Nephron (organoid): ENCODE measurements around the gene ZNF70.

Experiments
- H3K27ac Mint-ChIP-seq, 3 experiments: 2 replicates each; pipeline ENCODE4 v1.8.0; 2020; ENCODE audit warnings: mixed read lengths in 3 of 3, mild to moderate bottlenecking in 2 of 3, moderate library complexity in 1 of 3
- H3K27me3 Mint-ChIP-seq: 2 replicates; pipeline ENCODE4 v1.8.0; 2021; ENCODE audit warnings: low read depth, mild to moderate bottlenecking, moderate library complexity, mixed read lengths
- H3K36me3 Mint-ChIP-seq: 2 replicates; pipeline ENCODE4 v1.8.0; 2020; ENCODE audit warnings: low read depth, mixed read lengths
- H3K4me1 Mint-ChIP-seq: 2 replicates; pipeline ENCODE4 v1.8.0; 2020; ENCODE audit warnings: mixed read lengths
- H3K4me3 Mint-ChIP-seq, 3 experiments: 2 replicates each; pipeline ENCODE4 v1.8.0; 2020; ENCODE audit warnings: mild to moderate bottlenecking in 3 of 3, mixed read lengths in 3 of 3, moderate library complexity in 2 of 3
- H3K9me3 Mint-ChIP-seq: 2 replicates; pipeline ENCODE4 v1.8.0; 2020; ENCODE audit warnings: mixed read lengths
- TF ChIP-seq, protein P1 (sequence below), 3 experiments: fragments of 200-600 bp; sonication (generic); IDR thresholded peaks; one replicate each; pipeline ENCODE4 v1.5.0; 2021; ENCODE audit warnings: antibody characterized with exemption in 3 of 3; ENCODE audit not compliant: unreplicated experiment in 3 of 3

Gene ZNF70

DNA sequence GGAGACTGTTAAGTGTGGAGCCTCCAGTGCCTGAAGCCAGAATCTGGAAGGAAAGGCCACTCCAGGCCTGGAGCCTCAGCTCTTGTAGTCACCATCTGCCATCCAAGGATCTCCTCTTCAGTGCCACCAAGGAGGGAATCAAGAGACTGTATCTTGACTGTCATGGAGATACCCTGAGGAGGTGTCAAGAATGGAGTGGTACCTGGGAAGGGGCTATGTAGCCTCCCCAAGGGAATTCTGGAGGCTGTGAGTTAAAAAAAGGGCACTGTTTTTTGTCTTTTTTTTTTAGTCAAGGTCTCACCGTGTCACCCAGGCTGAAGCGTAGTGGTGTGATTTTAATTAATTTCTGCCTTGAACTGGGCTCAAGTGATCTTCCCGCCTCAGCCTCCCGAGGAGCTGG lies 8.7 kb upstream of the ZNF70 start:
- Mint-ChIP-seq H3K27me3 (no peaks in the 10 kb centered on the region), H3K36me3 (no peaks in the 10 kb centered on the region), H3K4me3 (no peak overlapping the region), H3K9me3 (no peaks in the 10 kb centered on the region), H3K4me1 (peaks cover 16% of the 10 kb centered on the region), H3K27ac (no peak overlapping the region)
- TF ChIP-seq, protein P1, sequence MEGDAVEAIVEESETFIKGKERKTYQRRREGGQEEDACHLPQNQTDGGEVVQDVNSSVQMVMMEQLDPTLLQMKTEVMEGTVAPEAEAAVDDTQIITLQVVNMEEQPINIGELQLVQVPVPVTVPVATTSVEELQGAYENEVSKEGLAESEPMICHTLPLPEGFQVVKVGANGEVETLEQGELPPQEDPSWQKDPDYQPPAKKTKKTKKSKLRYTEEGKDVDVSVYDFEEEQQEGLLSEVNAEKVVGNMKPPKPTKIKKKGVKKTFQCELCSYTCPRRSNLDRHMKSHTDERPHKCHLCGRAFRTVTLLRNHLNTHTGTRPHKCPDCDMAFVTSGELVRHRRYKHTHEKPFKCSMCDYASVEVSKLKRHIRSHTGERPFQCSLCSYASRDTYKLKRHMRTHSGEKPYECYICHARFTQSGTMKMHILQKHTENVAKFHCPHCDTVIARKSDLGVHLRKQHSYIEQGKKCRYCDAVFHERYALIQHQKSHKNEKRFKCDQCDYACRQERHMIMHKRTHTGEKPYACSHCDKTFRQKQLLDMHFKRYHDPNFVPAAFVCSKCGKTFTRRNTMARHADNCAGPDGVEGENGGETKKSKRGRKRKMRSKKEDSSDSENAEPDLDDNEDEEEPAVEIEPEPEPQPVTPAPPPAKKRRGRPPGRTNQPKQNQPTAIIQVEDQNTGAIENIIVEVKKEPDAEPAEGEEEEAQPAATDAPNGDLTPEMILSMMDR (IDR thresholded peaks at IDR 0.05; ENCODE audit: unreplicated experiment in 3 of 3): no peak

DNA sequence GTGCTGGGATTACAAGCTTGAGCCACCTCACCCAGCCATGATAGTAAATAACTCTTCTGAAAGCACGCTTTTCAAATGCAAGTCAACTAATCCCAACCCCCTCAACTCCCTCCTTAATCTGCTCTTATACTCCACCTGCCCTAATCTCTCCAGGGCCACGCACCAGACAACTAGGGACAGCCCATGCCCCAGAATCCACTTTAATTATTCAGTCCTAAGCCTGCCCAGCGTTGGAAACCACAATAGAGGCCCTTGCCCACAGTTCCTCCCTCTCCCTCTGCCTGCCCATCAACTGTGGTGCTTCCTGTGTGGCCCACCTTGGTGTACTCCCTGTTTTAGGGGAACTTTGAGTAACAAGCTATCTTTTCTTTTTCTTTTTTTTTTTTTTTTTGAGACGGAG lies 6.0 kb upstream of the ZNF70 start:
- peak overlapping the region in 1 of 3 experiments; percentile 7 for H3K4me3 Mint-ChIP-seq
- no peak overlapping the region for H3K27ac Mint-ChIP-seq
- H3K9me3 Mint-ChIP-seq: no peaks in the 10 kb centered on the region
- no peaks in the 10 kb centered on the region for H3K27me3 Mint-ChIP-seq
- no peaks in the 10 kb centered on the region for H3K4me1 Mint-ChIP-seq
- TF ChIP-seq, protein P1 (IDR thresholded peaks at IDR 0.05; ENCODE audit: unreplicated experiment in 3 of 3): no peak
- H3K36me3 Mint-ChIP-seq: no peaks in the 10 kb centered on the region

DNA sequence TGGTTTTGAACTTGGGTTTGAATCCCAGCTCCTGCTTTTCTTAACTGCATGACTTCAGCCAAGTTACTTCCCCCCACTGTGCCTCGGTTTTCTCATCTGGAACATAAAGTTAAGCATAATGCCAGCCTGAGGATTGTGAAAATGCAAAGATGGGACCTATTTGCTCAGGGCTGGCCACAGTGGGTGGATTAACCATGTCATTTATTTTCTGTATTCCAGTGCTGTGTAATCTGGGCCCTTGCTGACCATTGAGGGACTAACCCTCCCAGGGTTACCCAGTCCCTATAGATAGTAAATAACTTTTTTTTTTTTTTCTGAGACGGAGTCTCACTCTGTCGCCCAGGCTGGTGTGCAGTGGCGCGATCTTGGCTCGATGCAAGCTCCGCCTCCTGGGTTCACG lies 4.8 kb upstream of the ZNF70 start:
- no peaks in the 10 kb centered on the region for H3K4me1 Mint-ChIP-seq
- no peaks in the 10 kb centered on the region for H3K36me3 Mint-ChIP-seq
- no peaks in the 10 kb centered on the region for H3K27me3 Mint-ChIP-seq
- no peaks in the 10 kb centered on the region for H3K9me3 Mint-ChIP-seq
- H3K4me3 Mint-ChIP-seq: no peak overlapping the region
- peak overlapping the region in 1 of 3 experiments; percentile 14 for H3K27ac Mint-ChIP-seq
- TF ChIP-seq, protein P1 (IDR thresholded peaks at IDR 0.05; ENCODE audit: unreplicated experiment in 3 of 3): no peak

DNA sequence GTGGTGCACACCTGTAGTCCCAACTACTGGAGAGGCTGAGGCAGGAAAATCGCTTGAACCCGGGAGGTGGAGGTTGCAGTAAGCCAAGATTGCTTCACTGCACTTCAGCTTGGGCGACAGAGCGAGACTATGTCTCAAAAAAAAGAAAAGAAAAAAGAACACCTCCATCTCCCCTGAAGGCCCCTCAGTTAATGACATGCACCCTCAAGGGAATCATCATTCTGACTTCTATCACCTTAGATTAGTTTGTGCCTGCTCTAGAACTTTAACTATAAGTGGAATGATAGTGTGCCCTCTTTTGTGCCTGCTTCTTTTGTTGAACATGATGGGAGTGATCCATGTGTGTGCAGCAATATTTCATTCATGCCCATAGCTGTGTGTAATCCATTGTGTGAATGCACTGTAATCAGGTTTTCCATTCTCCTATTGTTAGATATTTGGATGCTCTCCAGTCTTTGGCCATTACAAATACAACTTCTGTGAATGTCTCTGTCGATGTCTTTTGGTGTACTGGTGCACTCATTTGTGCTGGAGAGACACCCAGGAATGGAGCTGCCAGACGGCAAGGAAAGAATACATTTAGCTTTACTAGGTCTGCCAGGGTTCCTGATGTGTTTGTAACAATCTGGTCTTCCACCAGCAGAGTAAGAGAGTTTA lies 4.2 kb upstream of the ZNF70 start:
- Mint-ChIP-seq H3K27ac (peak overlapping the region in 1 of 3 experiments; percentile 14), H3K9me3 (no peaks in the 10 kb centered on the region), H3K27me3 (no peaks in the 10 kb centered on the region), H3K36me3 (no peaks in the 10 kb centered on the region), H3K4me3 (peak overlapping the region in 2 of 3 experiments; percentile 31 to 42), H3K4me1 (peaks cover 5% of the 10 kb centered on the region)
- TF ChIP-seq, protein P1 (IDR thresholded peaks at IDR 0.05; ENCODE audit: unreplicated experiment in 3 of 3): no peak

DNA sequence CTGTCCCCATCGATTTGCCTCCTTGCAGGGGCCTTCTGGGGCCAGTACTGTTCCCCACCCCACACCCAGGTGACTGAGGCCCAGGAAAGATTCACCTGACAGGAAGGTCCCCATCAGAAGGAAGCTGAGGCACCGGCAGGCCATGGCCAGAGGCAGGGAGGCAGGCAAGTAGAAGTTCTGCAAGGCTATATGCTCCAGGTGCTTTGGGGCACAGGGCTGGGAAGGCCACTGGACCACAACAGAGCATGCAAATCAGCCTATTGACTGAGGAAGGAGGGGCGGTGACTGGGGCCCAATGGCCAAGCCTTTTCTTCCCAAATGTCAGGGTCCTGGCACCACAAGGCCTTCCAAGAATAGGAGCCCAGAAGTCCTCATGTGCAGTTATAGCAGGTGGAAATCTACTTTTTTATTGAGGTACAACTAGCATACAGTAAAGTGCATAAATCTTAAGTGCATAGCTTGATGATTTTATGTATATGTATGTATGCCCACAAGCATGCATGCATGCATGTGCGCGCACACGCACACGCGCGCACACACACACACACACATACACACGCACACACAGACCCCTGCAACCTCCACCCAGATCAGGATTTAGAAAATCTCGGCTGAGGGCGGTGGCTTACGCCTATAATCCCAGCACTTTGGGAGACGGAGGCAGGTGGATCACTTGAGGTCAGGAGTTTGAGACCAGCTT lies 3.5 kb upstream of the ZNF70 start, which contains the start of gene VPREB3:
TSS of gene VPREB3 (minus strand) at position 206 of the 700 bp plus-strand sequence. CDS start at position 144, 62 bp downstream.
- no peaks in the 10 kb centered on the region for H3K36me3 Mint-ChIP-seq
- H3K4me1 Mint-ChIP-seq: peaks cover 12% of the 10 kb centered on the region
- TF ChIP-seq, protein P1 (IDR thresholded peaks at IDR 0.05; ENCODE audit: unreplicated experiment in 3 of 3): no peak
- peak within 1 kb of the TSS in 2 of 3 experiments; percentile 14 to 51 for H3K27ac Mint-ChIP-seq
- peak within 1 kb of the TSS; percentile 52 to 72 (median 68) for H3K4me3 Mint-ChIP-seq
- H3K9me3 Mint-ChIP-seq: no peaks in the 10 kb centered on the region
- no peaks in the 10 kb centered on the region for H3K27me3 Mint-ChIP-seq
